ENCODE measurements around the gene ZNF236. TPM values are rescaled to one million over a fixed set of nuclear protein-coding genes. Genes with fewer than 3 reads are reported as not detected.

Gene ZNF236
- polyA plus RNA-seq, 2 of the 4 experiments (the other 2 are of a cell fraction) = 2.6 to 7.8 TPM

DNA sequence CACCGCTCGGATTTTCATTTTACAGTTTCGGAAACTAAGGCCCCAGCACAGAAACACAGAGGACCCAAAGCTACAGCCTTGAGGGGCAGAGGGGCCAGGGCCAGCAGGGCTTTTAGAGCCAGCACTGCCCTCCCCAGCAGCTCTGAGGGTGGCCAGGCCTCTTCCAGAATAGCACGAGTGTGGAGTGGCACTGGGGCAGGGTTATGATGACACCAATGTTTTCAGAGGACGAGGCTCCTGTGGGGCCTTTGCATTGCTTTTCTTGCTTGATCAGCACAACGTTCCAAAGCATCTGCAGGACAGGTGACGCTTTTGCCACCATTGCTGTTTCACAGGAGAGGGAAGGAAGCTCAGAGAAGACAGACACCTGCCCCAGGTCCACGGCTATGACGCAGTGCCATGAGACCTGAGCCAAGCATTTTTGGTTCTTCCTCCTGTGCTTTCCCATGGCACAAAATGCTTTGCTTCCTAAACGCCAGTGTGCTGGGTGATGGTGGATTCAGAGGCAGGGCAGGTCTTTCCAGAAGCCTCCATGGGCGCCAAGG, 183.4 kb downstream of the ZNF236 start:
- POLR2A ChIA-PET = no interaction called here
- no peak for ATAC-seq
- 76% methylated on average over 10 of the region's 11 CpGs for WGBS (ENCODE audit: missing lambda C conversion rate)
- CTCF ChIA-PET = interaction anchor here (1.2 to 4.7 kb wide), 2 partner anchors 22 to 206 kb away, joined by 4 to 22 read pairs; no protein-coding TSS in a partner anchor
- FAIRE-seq = no peak
- Histone ChIP-seq H3K9me3 (no peaks in the 10 kb centered on the region), H3K4me3 (no peak overlapping the region), H3K4me1 (no peaks in the 10 kb centered on the region), H3K27ac (no peak overlapping the region), H3K4me2 (no peak overlapping the region)
- peak; percentile 16 for TF ChIP-seq MAFK (IDR thresholded peaks at IDR 0.05; ENCODE audit: partially characterized antibody)
- TF ChIP-seq, protein P1, sequence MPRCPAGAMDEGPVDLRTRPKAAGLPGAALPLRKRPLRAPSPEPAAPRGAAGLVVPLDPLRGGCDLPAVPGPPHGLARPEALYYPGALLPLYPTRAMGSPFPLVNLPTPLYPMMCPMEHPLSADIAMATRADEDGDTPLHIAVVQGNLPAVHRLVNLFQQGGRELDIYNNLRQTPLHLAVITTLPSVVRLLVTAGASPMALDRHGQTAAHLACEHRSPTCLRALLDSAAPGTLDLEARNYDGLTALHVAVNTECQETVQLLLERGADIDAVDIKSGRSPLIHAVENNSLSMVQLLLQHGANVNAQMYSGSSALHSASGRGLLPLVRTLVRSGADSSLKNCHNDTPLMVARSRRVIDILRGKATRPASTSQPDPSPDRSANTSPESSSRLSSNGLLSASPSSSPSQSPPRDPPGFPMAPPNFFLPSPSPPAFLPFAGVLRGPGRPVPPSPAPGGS (IDR thresholded peaks at IDR 0.05) = no peak
- no peak for DNase-seq (ENCODE audit: low read depth in 1 of 2, low spot score in 1 of 2)

DNA sequence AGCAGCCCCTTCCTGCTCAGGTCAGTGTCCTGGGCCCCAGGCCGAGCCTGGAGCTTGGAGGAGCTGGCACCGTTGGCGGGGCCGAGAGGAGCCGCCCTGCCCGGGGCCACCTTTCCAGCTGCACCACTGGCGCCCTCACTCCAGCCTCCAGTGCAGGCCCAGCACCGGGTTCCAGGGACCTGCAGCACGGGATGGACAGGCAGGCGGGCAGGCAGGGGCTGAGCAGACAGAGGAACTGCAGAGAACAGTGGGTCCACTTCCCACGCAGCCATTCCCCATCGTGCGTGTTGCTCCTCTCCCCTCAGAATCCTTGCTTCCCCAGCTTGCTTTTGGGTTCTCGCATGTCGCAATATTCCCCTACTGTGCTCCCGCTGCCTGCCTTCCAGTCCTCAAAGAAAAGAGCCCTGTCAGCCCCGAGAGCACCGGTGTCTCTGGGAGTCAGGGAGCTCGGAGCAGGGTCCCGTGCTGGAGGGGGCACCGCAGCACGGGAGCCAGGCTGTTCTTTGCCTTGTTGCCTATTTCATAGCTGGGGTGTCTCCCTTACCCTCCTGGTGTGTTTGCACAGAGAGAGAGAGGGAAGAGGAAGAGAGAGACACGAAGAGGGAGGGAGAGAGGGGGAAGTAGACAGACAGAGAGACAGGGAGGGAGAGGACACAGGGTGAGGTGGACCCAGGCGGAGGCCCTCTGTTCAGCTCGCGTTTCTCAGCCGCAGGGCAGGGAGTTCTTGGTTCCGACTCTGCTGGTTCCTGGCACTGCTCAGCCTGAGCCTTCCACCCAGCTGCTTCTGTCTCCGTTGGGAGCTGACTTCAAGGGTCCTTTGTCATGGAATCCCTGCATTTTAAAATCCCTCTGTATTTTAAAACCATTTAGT, 184.2 kb downstream of the ZNF236 start:
- TF ChIP-seq FOXS1 (CRISPR knock-in tag; IDR thresholded peaks at IDR 0.05) (no peak), TFCP2L1 (CRISPR knock-in tag; IDR thresholded peaks at IDR 0.05) (no peak), JUNB (IDR thresholded peaks at IDR 0.05) (no peak), RFX5 (IDR thresholded peaks at IDR 0.05) (no peak), SREBF2 (IDR thresholded peaks at IDR 0.05) (no peak), BHLHE40 (IDR thresholded peaks at IDR 0.05; ENCODE audit: low read depth, low read length) (no peak), MYC (IDR thresholded peaks at IDR 0.05; ENCODE audit: borderline replicate concordance, low read length) (no peak), FOSL2 (IDR thresholded peaks at IDR 0.05) (no peak), FOSL2 (CRISPR knock-in tag; IDR thresholded peaks at IDR 0.05) (no peak), ZSCAN20 (CRISPR knock-in tag; IDR thresholded peaks at IDR 0.05) (no peak), CHD4 (IDR thresholded peaks at IDR 0.05; ENCODE audit: borderline replicate concordance) (no peak), POLR2A (IDR thresholded peaks at IDR 0.05; ENCODE audit: low read length) (no peak), SMC3 (IDR thresholded peaks at IDR 0.05) (no peak), ZNF302 (CRISPR knock-in tag; IDR thresholded peaks at IDR 0.05) (no peak)
- TF ChIP-seq, protein P2, sequence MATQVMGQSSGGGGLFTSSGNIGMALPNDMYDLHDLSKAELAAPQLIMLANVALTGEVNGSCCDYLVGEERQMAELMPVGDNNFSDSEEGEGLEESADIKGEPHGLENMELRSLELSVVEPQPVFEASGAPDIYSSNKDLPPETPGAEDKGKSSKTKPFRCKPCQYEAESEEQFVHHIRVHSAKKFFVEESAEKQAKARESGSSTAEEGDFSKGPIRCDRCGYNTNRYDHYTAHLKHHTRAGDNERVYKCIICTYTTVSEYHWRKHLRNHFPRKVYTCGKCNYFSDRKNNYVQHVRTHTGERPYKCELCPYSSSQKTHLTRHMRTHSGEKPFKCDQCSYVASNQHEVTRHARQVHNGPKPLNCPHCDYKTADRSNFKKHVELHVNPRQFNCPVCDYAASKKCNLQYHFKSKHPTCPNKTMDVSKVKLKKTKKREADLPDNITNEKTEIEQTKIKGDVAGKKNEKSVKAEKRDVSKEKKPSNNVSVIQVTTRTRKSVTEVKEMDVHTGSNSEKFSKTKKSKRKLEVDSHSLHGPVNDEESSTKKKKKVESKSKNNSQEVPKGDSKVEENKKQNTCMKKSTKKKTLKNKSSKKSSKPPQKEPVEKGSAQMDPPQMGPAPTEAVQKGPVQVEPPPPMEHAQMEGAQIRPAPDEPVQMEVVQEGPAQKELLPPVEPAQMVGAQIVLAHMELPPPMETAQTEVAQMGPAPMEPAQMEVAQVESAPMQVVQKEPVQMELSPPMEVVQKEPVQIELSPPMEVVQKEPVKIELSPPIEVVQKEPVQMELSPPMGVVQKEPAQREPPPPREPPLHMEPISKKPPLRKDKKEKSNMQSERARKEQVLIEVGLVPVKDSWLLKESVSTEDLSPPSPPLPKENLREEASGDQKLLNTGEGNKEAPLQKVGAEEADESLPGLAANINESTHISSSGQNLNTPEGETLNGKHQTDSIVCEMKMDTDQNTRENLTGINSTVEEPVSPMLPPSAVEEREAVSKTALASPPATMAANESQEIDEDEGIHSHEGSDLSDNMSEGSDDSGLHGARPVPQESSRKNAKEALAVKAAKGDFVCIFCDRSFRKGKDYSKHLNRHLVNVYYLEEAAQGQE (IDR thresholded peaks at IDR 0.05) = no peak
- TF ChIP-seq, protein P1 (IDR thresholded peaks at IDR 0.05) = no peak
- POLR2A ChIA-PET = no interaction called here
- CTCF ChIA-PET = interaction anchor here (4.7 kb wide), 1 partner anchor 205 kb away, joined by 22 read pairs; no protein-coding TSS in a partner anchor
- FAIRE-seq (no peak), DNase-seq (ENCODE audit: low read depth in 1 of 2, low spot score in 1 of 2) (no peak), ATAC-seq (no peak)
- H3K4me2 ChIP-seq = no peak overlapping the region
- H3K4me3 ChIP-seq = no peak overlapping the region
- no peaks in the 10 kb centered on the region for H3K9me3 ChIP-seq
- WGBS (ENCODE audit: missing lambda C conversion rate) = 89% methylated on average over 25 of the region's 29 CpGs
- no peak overlapping the region for H3K27ac ChIP-seq
- no peaks in the 10 kb centered on the region for H3K4me1 ChIP-seq

All from A549 (cell line).